Measurements from ENCODE around the gene DCDC2B.

GRCh38 chr1:32186491-32186890 lies 22.4 kb upstream of the DCDC2B start:
- no peak for TF ChIP-seq CTCF (conservative IDR thresholded peaks at IDR 0.05)
- no peak for TF ChIP-seq ZFX (IDR thresholded peaks at IDR 0.05)
